Lower lobe of right lung (tissue), 2 donors: ENCODE measurements around the gene KAT5. TPM values are rescaled to one million over a fixed set of nuclear protein-coding genes. Genes with fewer than 3 reads are reported as not detected.

Experiments
- ATAC-seq, 2 donors: fragments of 200-7000 bp; cut with Tn5 transposase; one replicate each; pipeline ENCODE4 v1.9.1; 2020 to 2022; ENCODE audit warnings: mild to moderate bottlenecking in 2 of 2, moderate library complexity in 2 of 2
- DNase-seq: peaks from one replicate; pipeline ENCODE4 v3.0.0-alpha.2; 2020
- H3K27ac ChIP-seq: fragments of 200-600 bp; one replicate; pipeline ENCODE4 v1.8.0; 2022
- H3K27me3 ChIP-seq: fragments of 200-600 bp; one replicate; pipeline ENCODE4 v1.8.0; 2022; ENCODE audit warnings: low read depth
- H3K36me3 ChIP-seq: fragments of 200-600 bp; one replicate; pipeline ENCODE4 v1.8.0; 2022; ENCODE audit warnings: mild to moderate bottlenecking
- H3K4me1 ChIP-seq: fragments of 200-600 bp; one replicate; pipeline ENCODE4 v1.8.0; 2022
- H3K4me3 ChIP-seq: fragments of 200-600 bp; one replicate; pipeline ENCODE4 v1.8.0; 2022; ENCODE audit warnings: mild to moderate bottlenecking
- H3K9me3 ChIP-seq: fragments of 200-600 bp; one replicate; pipeline ENCODE4 v1.8.0; 2022
- intact Hi-C: fragments of 100-400 bp; cut with DNase I; formaldehyde crosslinking; loops from one replicate; pipeline ENCODE4 v1.11.0; 2022
- total RNA-seq: library from RNA; stranded (reverse); fragmentation: NEBNext Ultra II Directional; extraction: Animal tissue kit (Norgen Biotek cat#: 25700); gene quantifications from one replicate; pipeline ENCODE4 v1.2.1, GENCODE V29; 2021
- TF ChIP-seq, protein P1 (sequence below): fragments of 200-600 bp; IDR thresholded peaks from one replicate; pipeline ENCODE4 v1.8.0; 2022; ENCODE audit warnings: antibody characterized with exemption, mild to moderate bottlenecking
- donor health status: DM: no; HTN: yes; CAD: no; lungs with severe emphysema.

Gene KAT5
- total RNA-seq, 1 donor from 2014 or later, result 82.6 TPM

DNA sequence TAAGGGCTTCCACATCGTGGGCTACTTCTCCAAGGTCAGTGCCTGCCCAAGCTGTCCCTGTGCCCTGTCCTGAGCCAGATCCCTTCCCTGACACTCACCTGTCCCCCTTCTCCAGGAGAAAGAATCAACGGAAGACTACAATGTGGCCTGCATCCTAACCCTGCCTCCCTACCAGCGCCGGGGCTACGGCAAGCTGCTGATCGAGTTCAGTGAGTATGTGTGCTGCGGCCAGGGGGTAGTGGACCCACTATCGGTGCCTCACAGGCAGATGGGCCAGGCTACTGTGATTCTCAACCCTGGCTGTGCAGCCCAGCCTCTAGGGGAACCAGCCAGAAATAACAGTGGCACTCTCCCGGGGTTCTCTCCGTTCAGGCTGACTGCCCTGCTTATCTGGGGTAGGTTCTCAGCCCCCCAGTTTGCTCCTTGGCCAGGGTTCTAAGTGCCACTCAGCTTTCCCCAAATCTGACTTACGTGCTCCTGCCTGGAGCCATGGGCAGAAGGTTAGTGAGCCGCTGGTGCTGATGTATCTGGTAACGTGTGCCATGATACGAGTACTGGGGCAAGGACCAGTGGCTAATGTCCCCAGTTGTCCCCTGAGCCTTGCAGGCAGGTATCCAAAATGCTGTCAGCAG is 4.8 kb downstream of the KAT5 start:
- no peak overlapping the region for H3K27ac ChIP-seq
- H3K4me1 ChIP-seq, result peaks cover 32% of the 10 kb centered on the region
- intact Hi-C loops, result no loop called here
- ATAC-seq, result no peak
- TF ChIP-seq, protein P1, sequence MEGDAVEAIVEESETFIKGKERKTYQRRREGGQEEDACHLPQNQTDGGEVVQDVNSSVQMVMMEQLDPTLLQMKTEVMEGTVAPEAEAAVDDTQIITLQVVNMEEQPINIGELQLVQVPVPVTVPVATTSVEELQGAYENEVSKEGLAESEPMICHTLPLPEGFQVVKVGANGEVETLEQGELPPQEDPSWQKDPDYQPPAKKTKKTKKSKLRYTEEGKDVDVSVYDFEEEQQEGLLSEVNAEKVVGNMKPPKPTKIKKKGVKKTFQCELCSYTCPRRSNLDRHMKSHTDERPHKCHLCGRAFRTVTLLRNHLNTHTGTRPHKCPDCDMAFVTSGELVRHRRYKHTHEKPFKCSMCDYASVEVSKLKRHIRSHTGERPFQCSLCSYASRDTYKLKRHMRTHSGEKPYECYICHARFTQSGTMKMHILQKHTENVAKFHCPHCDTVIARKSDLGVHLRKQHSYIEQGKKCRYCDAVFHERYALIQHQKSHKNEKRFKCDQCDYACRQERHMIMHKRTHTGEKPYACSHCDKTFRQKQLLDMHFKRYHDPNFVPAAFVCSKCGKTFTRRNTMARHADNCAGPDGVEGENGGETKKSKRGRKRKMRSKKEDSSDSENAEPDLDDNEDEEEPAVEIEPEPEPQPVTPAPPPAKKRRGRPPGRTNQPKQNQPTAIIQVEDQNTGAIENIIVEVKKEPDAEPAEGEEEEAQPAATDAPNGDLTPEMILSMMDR, result no peak
- no peaks in the 10 kb centered on the region for H3K27me3 ChIP-seq
- H3K9me3 ChIP-seq, result no peaks in the 10 kb centered on the region
- H3K4me3 ChIP-seq, result no peak overlapping the region
- no peak for DNase-seq
- H3K36me3 ChIP-seq, result peaks cover 68% of the 10 kb centered on the region

- Histone ChIP-seq H3K4me3 (no peak overlapping the region), H3K27ac (no peak overlapping the region), H3K27me3 (no peaks in the 10 kb centered on the region), H3K9me3 (no peaks in the 10 kb centered on the region), H3K4me1 (peaks cover 28% of the 10 kb centered on the region), H3K36me3 (peaks cover 68% of the 10 kb centered on the region)
- no peak for ATAC-seq
- intact Hi-C loops, result no loop called here
- no peak for DNase-seq
- TF ChIP-seq, protein P1, result no peak
Measured at GRCh38 chr11:65717906-65718305, 5.9 kb downstream of the KAT5 start.

DNA sequence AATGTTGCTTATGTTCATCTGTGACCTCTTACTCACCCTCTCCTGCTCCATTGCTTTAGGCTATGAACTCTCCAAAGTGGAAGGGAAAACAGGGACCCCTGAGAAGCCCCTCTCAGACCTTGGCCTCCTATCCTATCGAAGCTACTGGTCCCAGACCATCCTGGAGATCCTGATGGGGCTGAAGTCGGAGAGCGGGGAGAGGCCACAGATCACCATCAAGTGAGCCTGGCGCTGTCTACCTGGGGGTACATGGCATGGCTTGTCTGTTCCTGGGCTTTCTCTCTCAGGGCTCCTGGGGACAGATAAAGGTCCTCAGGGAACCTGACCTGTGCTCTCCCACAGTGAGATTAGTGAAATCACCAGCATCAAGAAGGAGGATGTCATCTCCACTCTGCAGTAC is 6.5 kb downstream of the KAT5 start:
- intact Hi-C loops, result no loop called here

GRCh38 chr11:65718964-65719492 is 7.0 kb downstream of the KAT5 start:
- TF ChIP-seq, protein P1, result no peak
- intact Hi-C loops, result no loop called here
- ATAC-seq (no peak), DNase-seq (no peak)
- Histone ChIP-seq H3K4me3 (peak overlapping the region; percentile 74), H3K4me1 (peaks cover 23% of the 10 kb centered on the region), H3K9me3 (no peaks in the 10 kb centered on the region), H3K27ac (no peak overlapping the region), H3K27me3 (no peaks in the 10 kb centered on the region), H3K36me3 (peaks cover 57% of the 10 kb centered on the region)

More for the DNA sequence above, 6.5 kb downstream of the KAT5 start:
- Histone ChIP-seq H3K4me3 (no peak overlapping the region), H3K27ac (no peak overlapping the region), H3K9me3 (no peaks in the 10 kb centered on the region), H3K4me1 (peaks cover 23% of the 10 kb centered on the region), H3K36me3 (peaks cover 62% of the 10 kb centered on the region), H3K27me3 (no peaks in the 10 kb centered on the region)
- TF ChIP-seq, protein P1, result no peak
- no peak for DNase-seq
- ATAC-seq, result no peak

- peaks cover 23% of the 10 kb centered on the region for H3K4me1 ChIP-seq
- intact Hi-C loops, result no loop called here
Measured at GRCh38 chr11:65719871-65720210, 7.8 kb downstream of the KAT5 start.

More at GRCh38 chr11:65719871-65720210, 7.8 kb downstream of the KAT5 start:
- Histone ChIP-seq H3K27me3 (no peaks in the 10 kb centered on the region), H3K27ac (peak overlapping the region; percentile 79), H3K9me3 (no peaks in the 10 kb centered on the region), H3K4me3 (peak overlapping the region; percentile 74), H3K36me3 (peaks cover 49% of the 10 kb centered on the region)
- TF ChIP-seq, protein P1, result no peak
- peak; percentile 49 for DNase-seq
- peak; percentile 17 to 37 for ATAC-seq
